NCI-H1694 treated with DMSO at 0.1 percent for 48 hours (cell line): ENCODE measurements around the gene ADPRM.
"Not testable (repeated sequence)": the region's sequence is repeated elsewhere in the genome, so short reads cannot be mapped to it uniquely, and the experiment has no call there.

Experiments used
- DNase-seq: peaks from one replicate; lab custom pipeline; 2025; lab: John Stamatoyannopoulos, UW

The ADPRM gene

DNA sequence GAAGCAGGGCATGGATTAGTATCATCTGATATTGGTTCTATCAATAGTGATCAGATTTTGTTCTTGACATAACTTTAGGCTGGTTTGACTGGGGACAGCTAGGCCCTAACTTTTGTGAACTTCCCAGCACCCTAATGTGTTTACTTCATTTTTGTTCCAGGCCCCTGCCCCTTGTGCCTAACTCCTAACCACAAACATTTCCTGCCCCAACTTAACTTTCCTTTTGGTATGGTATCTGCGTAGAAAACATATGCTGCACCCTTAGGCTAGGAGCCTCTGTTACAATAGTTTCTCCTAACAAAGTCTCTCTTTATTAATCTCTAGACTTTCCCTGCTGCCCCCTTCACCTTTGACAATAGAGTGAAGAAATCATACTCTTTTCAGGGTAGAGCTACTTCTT, 2.5 kb downstream of the ADPRM start:
- DNase-seq, result no peak

DNA sequence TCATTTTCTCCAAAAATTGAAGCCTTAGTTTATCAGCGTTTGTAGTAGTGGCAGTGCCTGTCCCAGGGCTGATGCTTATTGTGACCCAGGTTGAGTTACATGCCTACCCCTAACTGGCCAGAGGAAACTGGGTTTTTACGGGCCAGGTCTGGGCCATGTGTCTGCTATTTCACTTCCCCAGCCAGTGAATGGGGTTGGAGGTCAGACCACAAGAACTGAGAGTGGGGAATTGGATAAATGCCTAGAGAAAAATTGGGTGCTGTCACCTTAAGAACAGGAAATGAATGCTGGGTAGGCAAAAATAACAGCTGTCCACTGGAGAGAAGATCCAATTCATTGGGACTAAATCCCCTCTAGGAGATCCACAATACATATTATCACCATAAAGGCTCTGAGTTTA, 5.2 kb downstream of the ADPRM start:
- DNase-seq, result no peak

DNA sequence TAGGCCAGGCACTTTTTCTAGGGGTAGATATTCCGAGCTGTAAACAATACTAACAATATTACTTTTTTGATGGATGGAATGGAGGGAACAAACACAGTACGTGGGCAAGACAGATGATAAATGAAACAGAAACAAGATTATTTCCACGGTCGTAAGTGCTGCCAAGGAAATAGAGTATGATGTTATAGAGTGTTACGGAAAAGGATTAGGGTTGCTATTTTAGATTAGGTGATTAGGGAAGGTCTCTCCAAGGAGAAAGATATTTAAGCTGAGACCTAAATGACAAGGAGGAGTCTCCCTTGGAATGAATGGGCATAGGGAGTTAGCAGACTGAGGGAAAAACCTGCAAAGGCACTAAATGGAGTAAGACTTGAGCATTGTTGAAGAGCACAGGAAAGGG, 8.3 kb downstream of the ADPRM start:
- no peak for DNase-seq

DNA sequence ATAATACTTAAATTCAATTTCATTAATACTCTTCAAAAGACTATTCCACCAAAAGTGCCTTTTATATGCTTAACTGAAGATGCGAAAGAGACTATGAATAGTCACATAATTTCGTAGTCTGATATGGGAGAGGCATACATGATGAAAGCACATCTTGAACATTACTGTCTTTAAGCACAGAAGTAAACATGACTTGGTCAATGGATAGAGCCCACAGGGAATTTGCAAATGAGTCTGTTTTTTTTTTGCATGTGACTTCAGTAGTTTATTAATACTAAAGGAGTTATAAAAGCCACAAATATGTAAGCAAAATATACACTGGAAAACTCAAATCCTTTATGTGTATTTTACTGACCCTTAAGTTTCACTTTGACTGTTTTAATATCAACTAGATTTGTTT, 15.9 kb downstream of the ADPRM start:
- DNase-seq, result no peak

DNA sequence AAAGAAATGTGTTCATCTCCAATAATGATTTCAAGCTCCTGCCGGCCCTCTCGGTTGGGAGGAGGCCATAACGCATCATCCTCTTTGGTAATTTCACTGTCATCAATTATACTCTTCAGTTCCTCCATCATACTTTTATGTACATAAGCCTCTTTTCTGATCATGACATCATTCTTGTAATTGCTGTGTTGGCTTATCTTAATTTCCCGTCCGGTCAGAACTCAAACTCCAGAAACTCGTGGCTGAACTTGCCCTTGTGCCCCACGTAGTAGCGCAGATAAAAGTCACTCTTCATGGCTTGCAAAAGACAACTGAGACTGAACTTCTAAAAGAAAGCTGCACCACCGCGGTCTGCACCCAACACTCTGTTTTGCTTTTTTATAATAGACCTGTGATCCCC, 18.8 kb downstream of the ADPRM start:
- no peak for DNase-seq

DNA sequence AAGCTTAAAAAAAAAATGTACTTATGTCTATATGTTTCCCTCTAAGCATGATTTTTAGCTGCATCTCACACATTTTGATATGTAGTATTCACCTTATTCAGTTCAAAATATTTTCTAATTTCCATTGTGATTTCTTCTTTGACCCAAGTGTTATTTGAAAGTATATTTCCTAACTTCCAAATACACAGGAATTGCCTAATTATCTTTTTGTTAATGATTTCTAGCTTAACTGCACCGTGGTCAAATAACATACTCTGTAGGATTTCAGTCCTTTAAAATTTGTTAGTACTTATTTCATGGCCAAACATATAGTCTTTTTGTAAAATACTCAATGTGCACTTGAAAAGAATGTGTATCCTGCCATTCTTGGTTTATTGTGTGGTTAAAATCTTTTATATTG, 21.2 kb downstream of the ADPRM start:
- no peak for DNase-seq

DNA sequence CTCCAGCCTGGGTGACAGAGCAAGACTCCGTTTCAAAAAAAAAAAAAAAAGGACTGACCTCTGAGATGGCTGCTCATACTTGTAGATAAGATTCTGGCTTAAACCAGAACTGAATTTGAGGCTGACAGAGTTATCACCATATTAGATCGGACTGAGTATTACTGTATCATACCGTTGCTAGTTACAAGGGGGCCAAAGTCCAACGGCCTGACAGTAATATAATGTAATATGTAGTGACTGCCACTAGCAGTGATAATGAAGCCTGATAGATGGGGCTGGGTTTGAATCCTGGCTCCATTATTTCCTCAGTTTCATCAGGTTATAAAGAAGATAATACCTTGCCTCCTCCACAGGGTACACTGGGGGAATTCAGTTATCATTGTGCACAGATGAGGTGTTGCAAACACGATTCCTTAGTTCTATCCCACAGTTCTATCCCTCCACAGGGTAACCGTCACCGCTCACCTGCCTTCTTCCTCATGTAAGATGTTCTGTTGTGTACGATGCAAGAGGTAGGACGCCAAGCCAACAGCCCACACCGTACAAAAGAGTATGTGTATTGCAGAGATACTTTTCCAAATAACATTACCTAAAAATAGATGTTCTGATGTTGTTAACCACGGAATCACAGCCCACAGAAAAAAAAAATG, 27.3 kb downstream of the ADPRM start:
- no peak for DNase-seq

DNA sequence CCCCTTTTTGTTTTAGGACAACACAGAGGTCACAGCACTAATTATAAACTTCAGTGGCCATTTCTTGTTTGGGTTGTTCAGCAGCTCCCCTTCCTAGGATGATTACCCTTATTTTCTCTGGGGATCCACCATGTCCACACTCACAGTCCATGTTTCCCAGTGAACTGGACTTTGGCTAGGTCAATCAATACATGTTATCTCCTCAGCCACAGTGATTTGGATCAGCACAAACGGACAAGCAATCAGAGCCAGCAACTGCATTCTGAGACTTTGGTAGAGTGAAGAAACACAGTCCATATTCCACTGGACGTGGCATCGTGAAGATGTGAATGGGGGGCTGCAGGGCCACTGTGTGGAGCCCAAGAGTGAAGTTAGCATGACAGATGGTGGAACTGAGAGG, 27.9 kb downstream of the ADPRM start:
- DNase-seq, result no peak

DNA sequence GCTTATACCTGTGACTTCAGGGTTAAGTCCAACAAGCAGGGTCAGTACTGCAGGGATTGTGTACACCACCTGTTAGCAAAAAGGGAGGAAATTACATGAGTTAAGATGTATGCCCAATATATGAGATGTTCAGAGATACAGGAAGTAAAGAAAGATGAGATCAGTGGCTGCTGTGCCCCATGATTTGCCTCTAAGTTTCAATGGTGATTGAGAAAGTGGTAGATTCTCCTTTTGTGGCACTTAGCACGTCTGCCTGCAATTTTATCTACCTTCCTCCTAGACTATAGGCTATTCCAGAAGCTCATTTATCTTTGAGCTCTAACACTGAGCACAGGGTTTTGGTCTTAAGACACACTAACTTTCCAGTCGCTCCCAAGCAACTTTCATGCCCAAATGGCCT, 28.8 kb downstream of the ADPRM start:
- no peak for DNase-seq

DNA sequence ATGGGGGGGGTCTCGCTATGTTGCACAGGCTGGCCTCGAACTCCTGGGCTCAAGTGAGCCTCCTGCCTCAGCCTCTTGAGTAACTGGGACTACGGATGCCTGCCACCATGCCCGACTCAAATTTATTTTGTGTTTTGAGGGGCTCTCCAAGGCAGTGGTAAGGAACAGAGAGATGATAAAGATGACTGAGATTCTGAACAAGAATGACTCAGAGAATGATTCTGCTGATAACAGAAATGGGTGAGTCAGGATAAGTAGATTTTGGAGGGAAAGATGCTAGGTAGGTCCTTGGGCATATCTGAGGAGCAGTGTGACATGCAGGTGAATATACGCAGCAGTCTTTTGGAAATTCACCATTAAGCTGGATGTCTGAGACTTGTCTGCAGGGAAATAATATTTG, 29.8 kb downstream of the ADPRM start:
- no peak for DNase-seq

DNA sequence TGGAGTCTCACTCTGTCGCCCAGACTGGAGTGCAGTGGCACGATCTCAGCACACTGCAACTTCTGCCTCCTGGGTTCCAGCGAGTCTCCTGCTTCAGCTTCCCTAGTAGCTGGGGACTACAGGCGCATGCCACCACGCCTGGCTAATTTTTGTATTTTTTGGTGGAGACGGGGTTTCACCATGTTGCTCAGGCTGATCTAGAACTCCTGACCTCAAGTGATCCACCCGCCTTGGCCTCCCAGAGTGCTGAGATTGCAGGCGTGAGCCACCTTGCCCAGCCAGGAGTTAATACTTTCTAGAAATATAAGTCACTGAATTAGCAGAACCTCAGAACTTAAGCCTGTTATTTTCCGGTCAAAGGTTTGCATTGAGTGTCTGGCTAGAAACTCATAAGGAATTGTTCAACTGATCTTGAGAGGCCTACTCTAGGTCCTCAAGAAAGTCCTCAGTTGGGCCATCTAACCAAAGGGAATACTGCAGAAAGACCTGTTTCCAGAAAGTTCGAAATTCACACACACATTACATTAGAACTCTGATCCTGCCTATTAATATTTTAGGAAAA, 31.0 kb downstream of the ADPRM start:
- DNase-seq, result no peak

DNA sequence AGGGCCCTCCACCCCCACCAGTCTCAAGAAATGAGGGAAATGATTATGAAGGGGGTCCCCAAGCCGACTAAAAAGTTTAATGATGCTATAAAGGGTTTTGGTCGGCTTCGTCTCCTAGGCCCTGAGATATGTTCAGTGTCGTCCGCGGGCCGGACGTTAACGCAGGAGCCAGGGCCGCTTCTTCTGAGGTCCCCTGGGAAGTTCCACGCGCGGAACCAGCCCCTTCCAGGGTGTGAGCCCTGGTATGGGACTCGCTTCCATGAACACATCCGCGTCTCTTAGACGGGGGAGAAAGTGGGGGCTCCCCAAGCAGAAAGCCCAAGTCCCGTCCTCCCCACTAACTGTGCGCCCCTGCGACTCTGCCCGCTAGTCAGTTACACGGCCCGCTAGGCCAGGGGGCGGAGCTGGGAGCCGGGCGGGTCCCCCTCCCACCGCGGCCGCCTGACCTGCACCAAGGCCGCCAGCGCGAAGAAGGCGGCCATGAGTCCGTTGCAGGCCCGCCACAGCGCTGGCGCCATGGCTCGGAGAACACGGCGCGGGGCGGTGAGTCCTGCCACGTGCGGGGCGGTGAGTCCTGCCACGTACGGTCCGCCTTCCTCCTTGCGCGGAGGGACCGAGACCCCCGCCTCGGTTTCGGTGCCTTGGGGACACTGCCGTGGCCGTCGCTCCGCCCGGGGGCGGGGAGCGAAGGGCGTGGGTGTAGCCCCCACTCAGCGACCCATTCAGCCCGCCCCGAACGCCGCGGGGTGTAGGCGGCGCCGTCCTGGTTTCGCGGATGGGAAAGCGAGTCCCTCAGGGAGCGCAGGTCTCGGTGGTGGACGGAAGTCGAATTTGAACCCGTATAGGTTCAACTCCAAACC, 32.2 kb downstream of the ADPRM start, which contains the start of gene TMEM220:
TSS of gene TMEM220 (minus strand) at position 690 of the 860 bp plus-strand sequence. CDS start at position 518, 172 bp downstream.
- no peak for DNase-seq

DNA sequence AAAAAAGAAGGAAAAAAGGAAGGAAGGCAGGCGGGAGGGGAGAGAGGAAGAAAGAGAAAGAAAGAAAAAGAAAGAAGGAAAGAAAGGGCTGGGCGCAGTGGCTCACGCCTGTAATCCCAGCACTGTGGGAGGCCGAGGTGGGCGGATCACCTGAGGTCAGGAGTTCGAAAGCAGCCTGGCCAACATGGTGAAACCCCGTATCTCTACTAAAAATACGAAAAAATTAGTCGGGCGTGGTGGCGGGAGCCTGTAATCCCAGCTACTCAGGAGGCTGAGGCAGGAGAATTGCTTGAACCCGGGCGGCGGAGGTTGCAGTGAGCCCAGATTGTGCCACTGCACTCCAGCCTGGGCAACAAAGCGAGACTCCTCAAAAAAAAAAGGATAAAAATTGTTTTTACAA, 32.9 kb downstream of the ADPRM start:
- not testable (repeated sequence) for DNase-seq

DNA sequence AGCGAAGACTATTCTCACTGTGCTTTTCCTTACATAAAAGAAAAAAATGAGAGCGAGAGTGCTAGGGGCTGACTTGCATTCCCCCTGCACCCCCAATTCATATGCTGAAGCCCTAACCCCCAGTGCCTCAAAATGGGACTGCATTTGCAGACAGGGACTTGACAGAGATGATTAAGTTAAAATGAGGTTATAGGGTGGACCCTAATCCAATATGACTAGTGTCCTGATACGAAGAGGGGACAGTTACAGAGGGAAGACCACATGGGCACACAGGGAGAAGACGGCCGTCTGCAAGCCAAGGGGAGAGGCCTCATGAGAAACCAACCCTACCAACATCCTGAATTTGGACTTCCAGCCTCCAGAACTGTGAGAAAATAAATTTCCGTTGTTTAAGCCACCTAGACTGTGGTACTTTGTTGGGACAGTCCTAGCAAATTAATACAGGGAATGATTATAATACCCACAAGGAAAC, 34.0 kb downstream of the ADPRM start:
- no peak for DNase-seq

DNA sequence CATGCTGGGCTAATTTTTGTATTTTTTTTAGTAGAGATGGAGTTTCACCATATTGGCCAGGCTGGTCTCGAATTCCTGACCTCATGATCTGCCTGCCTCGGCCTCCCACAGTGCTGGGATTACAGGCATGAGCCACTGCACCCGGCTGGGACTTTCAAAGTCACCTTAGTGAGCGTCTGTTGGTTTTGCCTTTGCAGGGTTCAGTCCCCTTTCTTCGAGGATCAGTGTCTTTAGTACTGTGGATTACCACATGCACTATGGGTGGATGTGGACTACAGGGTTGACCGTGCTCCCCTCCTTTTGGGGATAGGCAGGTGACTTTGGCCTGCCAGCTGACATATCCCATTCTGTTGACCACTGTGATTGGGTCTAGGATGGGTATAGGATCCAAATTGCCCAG, 34.7 kb downstream of the ADPRM start:
- not testable (repeated sequence) for DNase-seq

DNA sequence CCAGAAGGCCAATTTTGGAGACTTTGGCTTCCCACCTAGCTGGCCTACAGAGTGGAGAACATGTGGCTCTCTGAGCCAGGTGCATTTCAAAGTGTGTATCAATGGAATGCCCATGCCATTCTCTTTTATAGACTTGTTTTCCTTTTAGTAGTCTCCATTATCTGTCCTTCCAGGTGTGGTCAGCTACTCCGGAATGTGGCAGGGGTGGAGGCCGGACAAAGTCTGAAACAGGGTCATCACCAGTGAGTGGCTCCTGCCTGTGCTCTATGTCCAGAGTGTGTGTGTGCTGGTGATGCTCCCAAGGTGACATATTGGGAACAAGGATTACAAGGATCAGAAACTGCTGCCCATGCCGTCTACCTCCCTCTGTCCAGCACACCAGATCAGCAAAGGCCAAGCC, 36.3 kb downstream of the ADPRM start:
- no peak for DNase-seq

DNA sequence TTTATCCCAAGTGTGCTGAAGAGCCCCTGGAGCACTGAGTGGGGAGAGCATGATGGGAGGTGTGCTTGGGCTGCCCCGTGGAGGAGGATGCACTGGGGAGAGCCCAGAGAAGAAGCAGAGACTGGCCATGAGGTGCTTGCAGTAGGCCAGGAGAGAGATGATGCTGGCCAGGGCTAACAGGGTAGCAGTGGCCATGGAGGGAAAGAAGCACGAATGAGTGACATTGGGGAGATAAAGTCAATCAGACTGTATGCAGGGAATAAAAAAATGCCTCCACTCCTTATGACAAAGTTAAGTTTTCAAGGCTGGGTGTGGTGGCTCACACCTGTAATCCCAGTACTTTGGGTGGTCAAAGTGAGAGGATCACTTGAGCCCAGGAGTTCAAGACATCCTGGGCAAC, 37.9 kb downstream of the ADPRM start:
- no peak for DNase-seq

DNA sequence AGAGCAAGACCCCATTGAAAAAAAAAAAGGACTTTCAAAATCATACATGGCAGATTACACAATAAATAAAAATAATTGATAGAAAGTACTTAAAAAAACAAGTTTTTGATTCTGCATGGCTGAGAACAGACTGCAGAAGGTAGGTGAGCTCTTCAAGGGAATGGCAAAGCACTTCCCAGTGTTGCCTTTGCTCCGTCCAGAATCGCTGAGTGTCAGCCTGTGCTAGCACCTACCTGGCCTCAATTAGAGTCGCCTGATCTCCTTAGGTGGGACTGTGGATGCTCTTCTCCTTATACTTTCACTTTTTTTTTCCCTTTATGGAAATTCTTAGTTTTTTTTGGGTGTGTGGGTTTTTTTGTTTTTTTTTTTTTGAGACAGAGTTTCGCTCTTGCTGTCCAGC, 38.4 kb downstream of the ADPRM start:
- DNase-seq, result no peak

DNA sequence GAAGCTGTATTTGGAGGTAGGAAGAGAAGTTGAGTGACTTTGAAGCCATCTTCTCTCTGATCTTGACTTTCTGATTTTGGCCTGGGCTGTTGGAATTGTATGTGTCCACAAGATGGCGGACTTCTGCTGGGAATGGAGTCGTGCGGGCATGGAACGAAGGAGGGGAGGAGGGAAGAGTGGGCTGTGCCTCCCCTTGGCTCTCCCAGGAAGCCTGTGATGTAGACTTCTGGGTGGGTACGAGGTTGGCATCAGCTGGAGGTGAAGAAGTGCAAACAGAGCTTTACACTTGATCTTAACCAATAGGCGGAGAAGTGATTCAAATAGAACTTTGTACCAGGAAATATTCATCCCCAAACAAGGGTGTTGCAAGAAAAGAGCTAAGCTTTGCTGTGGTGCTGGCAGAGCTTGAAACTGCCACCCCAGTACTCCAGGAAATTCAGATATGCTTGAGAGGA, 39.8 kb downstream of the ADPRM start:
- DNase-seq, result no peak

DNA sequence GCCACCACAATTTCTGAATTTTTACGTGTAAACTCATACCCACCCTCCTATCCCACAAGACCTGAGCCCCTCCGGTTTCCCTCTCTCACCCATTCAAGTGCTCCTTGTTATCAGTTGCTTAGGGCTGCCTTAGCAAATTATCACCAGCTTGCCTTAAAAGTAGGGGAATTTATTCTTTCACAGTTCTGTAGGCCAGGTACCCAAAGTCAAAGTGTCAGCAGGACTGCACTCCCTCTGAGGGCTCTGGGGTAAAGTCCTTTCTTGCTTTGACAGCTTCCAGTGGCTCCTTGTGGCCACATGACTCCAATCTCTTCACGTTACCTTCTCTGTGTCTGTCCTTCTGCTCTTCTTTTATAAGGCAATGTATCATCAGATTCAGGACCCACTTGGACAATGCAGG, 40.3 kb downstream of the ADPRM start:
- DNase-seq, result no peak

DNA sequence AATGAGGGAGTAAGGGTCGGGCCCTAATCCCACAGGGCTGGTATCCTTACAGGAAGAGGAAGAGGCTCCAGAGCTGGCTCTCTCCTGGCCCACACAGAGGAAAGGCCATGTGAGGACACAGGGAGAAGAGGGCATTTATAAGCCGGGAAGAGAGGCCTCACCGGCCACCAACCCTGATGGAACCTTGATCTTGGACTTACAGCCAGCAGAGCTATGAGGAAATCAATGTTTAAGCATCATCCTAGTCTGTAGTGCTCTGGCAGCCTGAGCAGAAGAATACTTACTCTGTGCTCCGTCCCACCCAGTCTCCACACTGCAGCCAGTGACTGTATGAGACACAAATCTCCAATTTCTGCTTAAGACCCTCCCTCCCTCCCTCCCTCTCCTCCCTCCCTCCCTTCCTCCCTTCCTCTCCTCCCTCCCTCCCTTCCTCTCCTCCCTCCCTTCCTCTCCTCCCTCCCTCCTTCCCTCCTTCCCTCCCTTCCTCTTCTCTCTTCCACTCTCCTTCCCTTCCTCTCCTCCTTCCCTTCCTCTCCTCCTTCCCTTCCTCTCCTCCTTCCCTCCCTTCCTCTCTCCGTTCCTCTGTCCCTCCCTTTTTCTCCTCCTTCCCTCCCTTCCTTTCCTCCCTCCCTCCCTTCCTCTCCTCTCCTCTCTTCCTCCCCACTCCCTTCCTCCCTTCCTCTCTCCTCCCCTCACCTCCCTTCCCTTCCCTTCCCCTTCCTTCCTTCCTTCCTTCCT, 41.3 kb downstream of the ADPRM start:
- DNase-seq, result no peak

DNA sequence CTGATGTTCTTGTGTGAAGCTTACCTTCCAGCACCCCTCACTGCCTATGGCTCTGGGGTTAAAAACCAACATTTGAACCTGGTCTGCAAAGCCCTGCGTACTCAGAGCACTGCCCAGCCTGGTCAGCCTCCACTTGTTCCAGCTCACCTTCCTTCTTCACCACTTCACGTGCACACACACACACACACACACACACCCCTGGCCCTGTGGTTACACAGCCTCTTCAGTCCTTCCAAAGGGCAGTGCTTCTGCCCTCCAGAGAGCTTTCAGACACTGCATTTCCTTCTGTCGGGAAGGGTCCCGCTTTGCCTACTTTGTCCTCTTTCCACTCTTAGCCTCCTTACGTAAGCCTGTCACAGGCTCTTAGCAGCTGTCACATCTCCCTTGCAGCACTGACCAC, 42.0 kb downstream of the ADPRM start:
- no peak for DNase-seq
